GM06990 (cell line): Measurements from ENCODE around the gene ARRB2.
"Not testable (repeated sequence)": the region's sequence is repeated elsewhere in the genome, so short reads cannot be mapped to it uniquely, and the experiment has no call there.

Experiments
- DNase-seq: peaks from one replicate; pipeline ENCODE4 v3.0.0-alpha.2; 2011; ENCODE audit not compliant: insufficient read length; ENCODE audit errors: extremely low read depth
- H3K27me3 ChIP-seq: replicated peaks from 2 replicates; pipeline ENCODE4 v1.6.0; 2011; ENCODE audit warnings: low read length; ENCODE audit not compliant: control insufficient read depth, insufficient read depth
- H3K36me3 ChIP-seq: 2 replicates; pipeline ENCODE4 v1.5.1; 2011; ENCODE audit warnings: low read length; ENCODE audit not compliant: control insufficient read depth, insufficient read depth
- H3K4me3 ChIP-seq: replicated peaks from 2 replicates; pipeline ENCODE4 v1.5.1; 2011; ENCODE audit warnings: low read depth, mild to moderate bottlenecking, control low read depth, low read length
- CTCF ChIP-seq: IDR thresholded peaks from 2 replicates; pipeline ENCODE4 v1.5.1; 2011; ENCODE audit warnings: low read length, control low read depth, mild to moderate bottlenecking, inconsistent platforms; ENCODE audit not compliant: insufficient read depth, poor library complexity, severe bottlenecking

Gene ARRB2

GRCh38 chr17:4690745-4691144 is 19.7 kb upstream of the ARRB2 start:
- no peaks in the 10 kb centered on the region for H3K27me3 ChIP-seq
- no peak for TF ChIP-seq CTCF
- no peak overlapping the region for H3K4me3 ChIP-seq
- H3K36me3 ChIP-seq: peaks cover 5% of the 10 kb centered on the region
- no peak for DNase-seq

GRCh38 chr17:4691686-4692085 is 18.7 kb upstream of the ARRB2 start:
- no peak for TF ChIP-seq CTCF
- Histone ChIP-seq H3K4me3 (no peak overlapping the region), H3K27me3 (no peaks in the 10 kb centered on the region), H3K36me3 (peaks cover 5% of the 10 kb centered on the region)
- no peak for DNase-seq

- TF ChIP-seq CTCF: no peak
- H3K27me3 ChIP-seq: no peaks in the 10 kb centered on the region
- peaks cover 5% of the 10 kb centered on the region for H3K36me3 ChIP-seq
Measured at GRCh38 chr17:4693416-4693815, 17.0 kb upstream of the ARRB2 start.

GRCh38 chr17:4696437-4696805 is 14.0 kb upstream of the ARRB2 start:
- H3K4me3 ChIP-seq: peak overlapping the region; percentile 12
- no peaks in the 10 kb centered on the region for H3K27me3 ChIP-seq
- no peaks in the 10 kb centered on the region for H3K36me3 ChIP-seq
- no peak for TF ChIP-seq CTCF
- peak; percentile 45 for DNase-seq

More at GRCh38 chr17:4693416-4693815, 17.0 kb upstream of the ARRB2 start:
- no peak overlapping the region for H3K4me3 ChIP-seq
- no peak for DNase-seq

- not testable (repeated sequence) for H3K36me3 ChIP-seq, DNase-seq, H3K4me3 ChIP-seq, H3K27me3 ChIP-seq
Measured at GRCh38 chr17:4699401-4700056, 10.9 kb upstream of the ARRB2 start.

GRCh38 chr17:4701116-4701515 is 9.3 kb upstream of the ARRB2 start:
- Histone ChIP-seq H3K36me3 (no peaks in the 10 kb centered on the region), H3K4me3 (no peak overlapping the region), H3K27me3 (no peaks in the 10 kb centered on the region)
- TF ChIP-seq CTCF: no peak
- no peak for DNase-seq
